Neural cell (in vitro differentiated cells): Measurements from ENCODE around the gene NCEH1.

Experiments used
- EZH2 ChIP-seq: fragments of 200-600, 300-800 bp; shearing (Covaris generic), sonication (generic); IDR thresholded peaks from 2 replicates; pipeline ENCODE4 v1.6.1; 2014; ENCODE audit warnings: antibody characterized with exemption, low read length, borderline replicate concordance, mild to moderate bottlenecking; ENCODE audit not compliant: insufficient read depth, poor library complexity, severe bottlenecking
- TAF1 ChIP-seq: IDR thresholded peaks from 2 replicates; pipeline ENCODE4 v1.6.1; 2012; ENCODE audit warnings: low read depth

GRCh38 chr3:172750368-172751174, 39.7 kb upstream of the NCEH1 start, which contains the start of gene ECT2:
- no peak for TF ChIP-seq EZH2
- no peak for TF ChIP-seq TAF1
